ENCODE results near the gene FOXK1.

FOXK1 gene

GRCh38 chr7:4788627-4789189 lies 106.6 kb downstream of the FOXK1 start:
- TF ChIP-seq EZH2phosphoT487 (IDR thresholded peaks at IDR 0.05; ENCODE audit: low read depth) (no peak), CTCF (IDR thresholded peaks at IDR 0.05; ENCODE audit: low read depth, low read length) (no peak)
- Histone ChIP-seq H2AFZ (ENCODE audit: low read depth, low read length) (no peak overlapping the region), H3K36me3 (replicated peaks; ENCODE audit: low read depth, low read length) (no peaks in the 10 kb centered on the region), H3K27ac (ENCODE audit: low read length) (no peak overlapping the region), H3K9me3 (ENCODE audit: insufficient read depth, low read length) (no peaks in the 10 kb centered on the region), H3K9ac (ENCODE audit: low read length) (no peak overlapping the region), H3K4me1 (ENCODE audit: low read length) (no peaks in the 10 kb centered on the region), H3K27me3 (ENCODE audit: low read depth, low read length) (no peaks in the 10 kb centered on the region), H3K4me2 (ENCODE audit: low read length) (no peak overlapping the region), H3K79me2 (ENCODE audit: low read length) (no peaks in the 10 kb centered on the region), H4K20me1 (ENCODE audit: insufficient read depth, low read length) (no peaks in the 10 kb centered on the region), H3K4me3 (ENCODE audit: low read length) (no peak overlapping the region)

- Histone ChIP-seq H4K20me1 (ENCODE audit: insufficient read depth, low read length) (no peaks in the 10 kb centered on the region), H3K4me1 (ENCODE audit: low read length) (no peaks in the 10 kb centered on the region), H3K9me3 (ENCODE audit: insufficient read depth, low read length) (no peaks in the 10 kb centered on the region), H2AFZ (ENCODE audit: low read depth, low read length) (no peak overlapping the region), H3K4me2 (ENCODE audit: low read length) (no peak overlapping the region), H3K4me3 (ENCODE audit: low read length) (no peak overlapping the region), H3K36me3 (replicated peaks; ENCODE audit: low read depth, low read length) (no peaks in the 10 kb centered on the region), H3K9ac (ENCODE audit: low read length) (no peak overlapping the region), H3K79me2 (ENCODE audit: low read length) (no peaks in the 10 kb centered on the region), H3K27me3 (ENCODE audit: low read depth, low read length) (no peaks in the 10 kb centered on the region), H3K27ac (ENCODE audit: low read length) (no peak overlapping the region)
- TF ChIP-seq EZH2phosphoT487 (IDR thresholded peaks at IDR 0.05; ENCODE audit: low read depth) (no peak), CTCF (IDR thresholded peaks at IDR 0.05; ENCODE audit: low read depth, low read length) (no peak)
Observed at GRCh38 chr7:4789194-4790077, 107.3 kb downstream of the FOXK1 start.

- Histone ChIP-seq H3K27me3 (ENCODE audit: low read depth, low read length) (no peaks in the 10 kb centered on the region), H3K4me3 (ENCODE audit: low read length) (no peak overlapping the region), H4K20me1 (ENCODE audit: insufficient read depth, low read length) (no peaks in the 10 kb centered on the region), H3K9me3 (ENCODE audit: insufficient read depth, low read length) (no peaks in the 10 kb centered on the region), H3K4me1 (ENCODE audit: low read length) (no peaks in the 10 kb centered on the region), H3K27ac (ENCODE audit: low read length) (no peak overlapping the region), H3K36me3 (replicated peaks; ENCODE audit: low read depth, low read length) (no peaks in the 10 kb centered on the region), H3K79me2 (ENCODE audit: low read length) (no peaks in the 10 kb centered on the region), H2AFZ (ENCODE audit: low read depth, low read length) (no peak overlapping the region), H3K4me2 (ENCODE audit: low read length) (no peak overlapping the region), H3K9ac (ENCODE audit: low read length) (no peak overlapping the region)
- TF ChIP-seq EZH2phosphoT487 (IDR thresholded peaks at IDR 0.05; ENCODE audit: low read depth) (no peak), CTCF (IDR thresholded peaks at IDR 0.05; ENCODE audit: low read depth, low read length) (no peak)
Observed at GRCh38 chr7:4790078-4790465, 108.0 kb downstream of the FOXK1 start.

- Histone ChIP-seq H3K9me3 (ENCODE audit: insufficient read depth, low read length) (no peaks in the 10 kb centered on the region), H3K79me2 (ENCODE audit: low read length) (no peaks in the 10 kb centered on the region), H2AFZ (ENCODE audit: low read depth, low read length) (no peak overlapping the region), H3K4me2 (ENCODE audit: low read length) (no peak overlapping the region), H3K27me3 (ENCODE audit: low read depth, low read length) (no peaks in the 10 kb centered on the region), H3K27ac (ENCODE audit: low read length) (no peak overlapping the region), H3K4me3 (ENCODE audit: low read length) (no peak overlapping the region), H3K9ac (ENCODE audit: low read length) (no peak overlapping the region), H3K36me3 (replicated peaks; ENCODE audit: low read depth, low read length) (no peaks in the 10 kb centered on the region), H4K20me1 (ENCODE audit: insufficient read depth, low read length) (no peaks in the 10 kb centered on the region), H3K4me1 (ENCODE audit: low read length) (no peaks in the 10 kb centered on the region)
- TF ChIP-seq EZH2phosphoT487 (IDR thresholded peaks at IDR 0.05; ENCODE audit: low read depth) (no peak), CTCF (IDR thresholded peaks at IDR 0.05; ENCODE audit: low read depth, low read length) (no peak)
Observed at GRCh38 chr7:4790516-4790991, 108.5 kb downstream of the FOXK1 start.
